ACHN (cell line): ENCODE results near the gene PDPN.

Experiments used
- DNase-seq: peaks from one replicate; pipeline ENCODE4 v3.0.0-alpha.2; 2015
- in situ Hi-C: cut with HindIII; loops from 2 replicates; pipeline ENCODE4 v1.10.0; 2017; ENCODE audit warnings: low sequenced_read_pairs, low pct_ligation_motif_present, low pct_unique_long_range_greater_than_20kb

The PDPN gene

GRCh38 chr1:13570924-13571323 is 12.7 kb upstream of the PDPN start:
- in situ Hi-C loops = no loop called here
- no peak for DNase-seq

DNA sequence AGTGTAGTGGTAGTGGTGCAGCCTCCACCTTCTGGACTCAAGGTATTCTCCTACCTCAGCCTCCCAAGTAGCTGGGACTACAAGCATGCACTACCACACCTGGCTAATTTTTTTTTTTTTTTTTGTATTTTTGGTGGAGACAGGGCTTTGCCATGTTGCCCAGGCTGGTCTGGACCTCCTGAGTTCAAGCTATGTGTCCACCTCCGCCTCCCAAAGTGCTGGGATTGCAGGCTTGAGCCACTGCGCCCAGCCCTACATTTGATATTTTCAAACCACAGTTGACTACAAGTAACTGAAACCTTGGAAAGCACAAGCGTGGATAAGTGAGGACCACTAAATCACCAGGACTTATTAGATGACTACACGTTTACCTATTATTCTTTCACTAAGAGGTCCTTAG is 10.0 kb upstream of the PDPN start:
- DNase-seq = no peak
- in situ Hi-C loops = no loop called here

DNA sequence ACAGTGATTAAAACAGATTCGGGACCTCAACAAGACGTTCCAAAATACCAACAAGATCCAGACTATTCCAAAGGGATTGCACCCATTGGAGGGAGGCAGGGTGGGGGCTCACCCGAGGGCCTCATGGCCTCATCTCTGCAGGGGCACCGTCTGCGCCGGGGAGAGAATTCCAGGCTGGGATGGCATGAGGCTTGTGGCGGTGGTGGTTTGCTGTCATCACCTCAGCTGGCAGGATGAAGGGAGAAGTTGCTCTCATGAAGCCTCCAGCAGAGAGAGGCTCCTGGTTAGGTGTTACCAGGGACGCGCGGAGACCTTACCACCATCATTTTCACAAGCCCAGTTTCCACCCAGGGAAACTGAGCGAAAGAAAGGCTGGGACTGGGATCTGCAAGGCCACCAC is 6.7 kb upstream of the PDPN start:
- DNase-seq = no peak
- in situ Hi-C loops = no loop called here

- no peak for DNase-seq
- in situ Hi-C loops = no loop called here
Measured at GRCh38 chr1:13577846-13578245, 5.8 kb upstream of the PDPN start.

DNA sequence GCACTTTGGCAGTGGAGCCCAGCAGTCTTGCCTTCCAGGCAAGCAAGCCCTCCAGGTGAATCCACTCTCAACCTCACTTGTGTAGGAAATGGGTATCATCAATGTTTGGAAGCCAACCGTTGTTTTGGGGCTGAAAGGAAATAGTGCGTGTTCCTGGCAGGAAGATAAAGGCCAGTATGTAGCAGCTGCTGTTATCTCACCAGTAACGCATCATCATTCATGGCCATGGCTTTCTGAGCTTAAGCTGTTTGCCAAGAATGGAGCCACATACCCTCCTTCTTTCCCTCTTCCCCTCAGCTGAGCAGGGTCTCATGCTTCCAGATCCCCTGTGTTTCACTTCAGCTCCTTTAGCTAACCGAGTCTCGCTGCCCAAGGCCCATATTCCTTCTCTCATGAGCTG is 2.2 kb upstream of the PDPN start:
- no peak for DNase-seq
- in situ Hi-C loops = no loop called here

- no peak for DNase-seq
- in situ Hi-C loops = no loop called here
Measured at GRCh38 chr1:13582713-13583443, 754 bp upstream of the PDPN start.

DNA sequence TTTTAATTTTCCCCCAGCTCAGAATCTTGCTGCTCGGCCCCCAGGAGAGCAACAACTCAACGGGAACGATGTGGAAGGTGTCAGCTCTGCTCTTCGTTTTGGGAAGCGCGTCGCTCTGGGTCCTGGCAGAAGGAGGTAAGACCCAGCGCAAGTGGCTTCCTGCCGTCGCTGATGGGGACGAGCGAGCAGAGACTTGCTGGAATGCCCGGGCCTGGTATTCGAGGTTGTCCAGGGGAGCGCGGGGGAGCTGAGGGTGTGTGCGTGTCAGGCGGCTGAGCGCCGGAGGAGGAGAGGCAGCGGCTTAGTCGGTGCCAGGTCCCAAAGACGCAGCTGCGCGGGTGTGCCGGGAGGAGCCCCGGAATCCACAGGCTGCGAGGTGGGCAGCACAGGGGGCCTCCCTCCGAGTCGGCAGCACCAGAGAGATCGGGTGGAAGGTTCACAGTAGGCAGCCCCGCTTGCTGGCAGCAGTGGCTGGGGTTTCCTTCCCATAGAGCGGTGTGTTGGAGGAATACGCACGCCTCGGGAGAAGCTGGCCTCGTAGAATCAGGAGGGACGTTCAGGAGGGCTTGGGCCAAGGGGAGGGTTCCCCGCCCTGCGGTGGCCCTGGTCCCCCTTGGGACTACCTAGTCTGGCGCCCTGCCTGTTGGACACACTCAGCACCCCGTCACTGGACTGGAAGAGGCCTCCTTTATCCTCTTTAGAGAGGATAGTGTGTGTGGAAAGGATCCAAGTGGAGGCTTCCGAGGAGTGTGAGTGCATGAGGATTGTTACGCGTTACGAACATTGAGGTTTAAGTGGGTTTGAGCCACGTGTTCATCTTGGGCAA is 547 bp downstream of the PDPN start:
- in situ Hi-C loops = no loop called here
- DNase-seq = no peak

DNA sequence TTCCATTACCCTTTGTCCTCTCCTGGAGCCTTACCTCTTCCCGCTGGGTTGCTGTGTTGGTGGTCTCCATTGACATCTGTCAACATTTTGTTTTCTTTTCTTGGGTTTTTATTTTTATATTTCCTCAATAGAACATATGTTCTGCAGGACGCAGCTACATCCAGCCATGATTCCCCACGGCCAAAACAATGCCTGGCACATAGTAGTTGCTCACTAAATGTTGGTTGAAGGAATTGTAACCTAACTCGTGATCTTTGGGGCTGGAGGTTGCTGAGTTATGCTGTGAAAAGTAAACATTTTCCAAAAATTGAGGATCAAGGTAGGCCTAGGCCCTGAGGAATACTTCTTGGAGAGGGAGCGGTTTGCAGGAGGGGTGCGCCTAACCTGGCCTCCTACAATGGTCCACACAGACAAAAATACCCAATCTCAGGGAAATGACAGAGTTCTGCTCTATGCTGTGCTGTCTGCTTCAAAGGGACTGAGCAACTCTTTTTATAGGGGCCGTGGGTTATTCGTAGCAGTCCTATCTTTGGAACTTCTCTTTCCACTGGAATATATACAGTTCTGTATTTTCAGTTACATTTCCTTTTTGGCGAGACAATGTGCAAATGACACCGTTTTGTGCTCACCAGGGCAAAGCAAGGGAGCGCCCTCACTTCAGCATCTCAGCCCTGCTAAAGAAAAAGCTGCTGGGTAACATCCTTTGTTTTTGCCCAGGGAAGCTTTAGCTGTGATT is 1.4 kb downstream of the PDPN start:
- no peak for DNase-seq
- in situ Hi-C loops = no loop called here

- in situ Hi-C loops = no loop called here
Measured at GRCh38 chr1:13585612-13585991, 2.0 kb downstream of the PDPN start.

GRCh38 chr1:13586001-13586400 is 2.4 kb downstream of the PDPN start:
- DNase-seq = no peak
- in situ Hi-C loops = no loop called here

More at GRCh38 chr1:13585612-13585991, 2.0 kb downstream of the PDPN start:
- DNase-seq = no peak

DNA sequence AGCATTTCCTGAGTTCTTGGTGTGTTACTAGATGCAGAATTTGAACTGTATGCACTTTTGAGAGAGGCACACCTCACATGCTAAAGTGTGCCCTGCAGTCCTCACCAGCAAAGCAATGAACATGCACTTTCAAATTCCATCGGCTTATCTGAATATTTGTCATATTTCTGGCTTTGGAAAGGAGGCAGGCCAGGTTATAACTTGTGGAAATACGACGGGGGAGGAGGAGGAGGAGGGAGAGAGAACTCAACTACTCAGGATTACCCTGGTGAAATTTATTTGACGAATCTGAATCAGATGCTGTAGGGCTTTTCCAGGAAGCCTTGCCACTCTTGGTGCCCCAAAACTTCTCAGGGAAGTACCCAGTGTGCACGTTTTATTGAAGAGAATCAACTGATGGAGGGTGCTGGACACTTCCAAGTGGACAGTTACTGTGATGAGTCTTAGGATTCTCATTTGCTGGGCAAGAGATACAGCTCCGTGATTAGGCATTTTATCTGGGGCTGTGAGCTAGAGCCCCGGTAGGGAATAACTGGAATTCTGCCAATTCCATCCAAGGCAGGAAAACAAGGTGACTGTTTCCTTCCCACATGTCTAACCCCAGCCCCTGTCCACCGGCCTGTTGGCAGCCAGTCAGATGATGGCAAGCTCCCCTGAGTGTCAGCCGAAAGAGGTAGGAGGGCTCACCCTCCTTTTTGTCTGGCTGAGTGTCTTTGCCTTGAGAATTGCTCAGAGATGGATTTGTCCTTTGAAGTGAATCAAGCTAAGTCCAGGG is 3.8 kb downstream of the PDPN start:
- in situ Hi-C loops = no loop called here
- no peak for DNase-seq

DNA sequence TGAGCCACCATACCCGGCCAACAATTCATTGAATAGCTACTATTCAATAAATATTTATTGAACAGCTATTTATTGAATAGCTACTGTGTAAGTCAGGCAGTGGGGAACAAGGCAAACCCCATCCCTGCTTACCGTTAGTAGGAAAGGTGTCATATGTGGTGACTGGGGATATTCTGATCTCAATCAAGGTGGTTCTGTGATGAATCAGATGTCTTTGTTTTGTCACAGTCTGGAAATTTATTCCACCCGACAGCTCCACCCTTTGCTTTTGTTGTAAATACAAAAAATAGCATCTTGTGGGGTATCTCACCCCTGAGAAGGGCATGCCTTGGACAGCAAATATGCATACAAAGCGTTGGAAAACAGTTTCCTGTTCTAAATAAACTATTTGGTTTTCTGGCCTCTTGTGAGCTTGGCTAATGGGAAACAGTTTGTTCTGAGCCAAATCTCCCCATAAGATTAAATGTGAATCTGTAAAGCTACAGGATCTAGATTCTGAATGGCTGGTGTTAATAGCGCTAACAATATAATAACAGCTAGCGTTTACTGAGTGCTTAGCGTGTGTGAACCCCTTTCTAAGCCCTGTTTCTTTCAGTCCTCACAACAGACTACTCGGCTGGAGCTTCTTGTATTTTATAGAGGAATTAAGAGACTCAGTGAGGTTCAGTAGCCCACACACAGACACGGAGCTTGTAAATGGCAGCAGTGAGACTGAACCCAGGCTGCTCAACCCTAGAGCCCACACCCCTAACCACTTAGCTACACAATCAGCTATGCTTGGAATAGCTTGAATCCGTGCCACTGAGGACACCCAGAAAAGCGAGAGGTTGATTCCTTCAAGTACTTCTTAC is 5.5 kb downstream of the PDPN start:
- in situ Hi-C loops = no loop called here
- DNase-seq = no peak

- in situ Hi-C loops = no loop called here
- no peak for DNase-seq
Measured at GRCh38 chr1:13590486-13590885, 6.9 kb downstream of the PDPN start.

- DNase-seq = no peak
- in situ Hi-C loops = no loop called here
Measured at GRCh38 chr1:13593511-13594131, 10.0 kb downstream of the PDPN start.

- no peak for DNase-seq
- in situ Hi-C loops = no loop called here
Measured at GRCh38 chr1:13595411-13595810, 11.8 kb downstream of the PDPN start.

- DNase-seq = no peak
- in situ Hi-C loops = no loop called here
Measured at GRCh38 chr1:13597166-13597565, 13.5 kb downstream of the PDPN start.

DNA sequence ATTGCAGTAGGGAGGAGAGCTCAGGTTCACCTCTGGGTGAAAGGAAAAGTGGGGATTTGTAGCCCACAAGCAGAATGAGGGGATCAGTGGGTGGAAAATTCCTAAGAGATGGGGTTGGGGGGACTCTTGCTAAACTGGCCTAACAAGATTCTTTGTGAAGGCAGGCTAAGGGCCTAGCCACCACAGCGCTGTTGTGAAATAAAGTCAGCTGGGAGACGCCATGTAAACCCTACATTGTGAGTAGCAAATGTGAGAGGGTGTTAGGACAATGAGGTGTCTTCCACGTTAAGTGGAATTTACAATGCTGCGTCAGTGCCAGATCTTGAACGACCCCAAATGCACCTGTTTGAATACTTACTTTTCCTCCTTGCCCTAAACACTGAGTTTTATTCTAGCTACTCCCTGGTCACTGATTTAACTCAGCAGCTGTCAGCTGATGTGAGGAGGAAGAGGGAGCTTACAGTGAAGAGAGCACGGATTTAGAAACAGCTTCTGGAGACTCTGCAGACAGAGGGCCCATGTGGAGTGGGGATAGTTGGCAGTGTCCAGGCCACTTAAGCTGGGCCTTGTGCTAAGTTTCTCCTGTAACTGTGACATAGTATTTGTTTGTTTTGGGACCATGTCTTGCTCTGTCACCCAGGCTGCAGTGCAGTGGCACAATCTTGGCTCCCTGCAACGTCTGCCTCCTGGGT is 17.3 kb downstream of the PDPN start:
- no peak for DNase-seq
- in situ Hi-C loops = no loop called here
